GM12875 (cell line): ENCODE data around the gene AHNAK2.

Experiments used
- H3K4me3 ChIP-seq: one replicate; pipeline ENCODE4 v1.5.1; 2011; ENCODE audit warnings: low read depth, low read length, control low read depth
- TF ChIP-seq, protein P1 (sequence below): IDR thresholded peaks from 2 replicates; pipeline ENCODE4 v1.5.1; 2011; ENCODE audit warnings: low read depth, mild to moderate bottlenecking, control low read depth, inconsistent platforms, low read length, moderate library complexity, borderline replicate concordance; ENCODE audit not compliant: insufficient read depth

Gene AHNAK2

GRCh38 chr14:104937694-104938365 lies 40.3 kb downstream of the AHNAK2 start:
- H3K4me3 ChIP-seq, result no peak overlapping the region
- TF ChIP-seq, protein P1, sequence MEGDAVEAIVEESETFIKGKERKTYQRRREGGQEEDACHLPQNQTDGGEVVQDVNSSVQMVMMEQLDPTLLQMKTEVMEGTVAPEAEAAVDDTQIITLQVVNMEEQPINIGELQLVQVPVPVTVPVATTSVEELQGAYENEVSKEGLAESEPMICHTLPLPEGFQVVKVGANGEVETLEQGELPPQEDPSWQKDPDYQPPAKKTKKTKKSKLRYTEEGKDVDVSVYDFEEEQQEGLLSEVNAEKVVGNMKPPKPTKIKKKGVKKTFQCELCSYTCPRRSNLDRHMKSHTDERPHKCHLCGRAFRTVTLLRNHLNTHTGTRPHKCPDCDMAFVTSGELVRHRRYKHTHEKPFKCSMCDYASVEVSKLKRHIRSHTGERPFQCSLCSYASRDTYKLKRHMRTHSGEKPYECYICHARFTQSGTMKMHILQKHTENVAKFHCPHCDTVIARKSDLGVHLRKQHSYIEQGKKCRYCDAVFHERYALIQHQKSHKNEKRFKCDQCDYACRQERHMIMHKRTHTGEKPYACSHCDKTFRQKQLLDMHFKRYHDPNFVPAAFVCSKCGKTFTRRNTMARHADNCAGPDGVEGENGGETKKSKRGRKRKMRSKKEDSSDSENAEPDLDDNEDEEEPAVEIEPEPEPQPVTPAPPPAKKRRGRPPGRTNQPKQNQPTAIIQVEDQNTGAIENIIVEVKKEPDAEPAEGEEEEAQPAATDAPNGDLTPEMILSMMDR, result no peak

GRCh38 chr14:104937161-104937560 lies 41.0 kb downstream of the AHNAK2 start:
- TF ChIP-seq, protein P1, result no peak
- no peak overlapping the region for H3K4me3 ChIP-seq

DNA sequence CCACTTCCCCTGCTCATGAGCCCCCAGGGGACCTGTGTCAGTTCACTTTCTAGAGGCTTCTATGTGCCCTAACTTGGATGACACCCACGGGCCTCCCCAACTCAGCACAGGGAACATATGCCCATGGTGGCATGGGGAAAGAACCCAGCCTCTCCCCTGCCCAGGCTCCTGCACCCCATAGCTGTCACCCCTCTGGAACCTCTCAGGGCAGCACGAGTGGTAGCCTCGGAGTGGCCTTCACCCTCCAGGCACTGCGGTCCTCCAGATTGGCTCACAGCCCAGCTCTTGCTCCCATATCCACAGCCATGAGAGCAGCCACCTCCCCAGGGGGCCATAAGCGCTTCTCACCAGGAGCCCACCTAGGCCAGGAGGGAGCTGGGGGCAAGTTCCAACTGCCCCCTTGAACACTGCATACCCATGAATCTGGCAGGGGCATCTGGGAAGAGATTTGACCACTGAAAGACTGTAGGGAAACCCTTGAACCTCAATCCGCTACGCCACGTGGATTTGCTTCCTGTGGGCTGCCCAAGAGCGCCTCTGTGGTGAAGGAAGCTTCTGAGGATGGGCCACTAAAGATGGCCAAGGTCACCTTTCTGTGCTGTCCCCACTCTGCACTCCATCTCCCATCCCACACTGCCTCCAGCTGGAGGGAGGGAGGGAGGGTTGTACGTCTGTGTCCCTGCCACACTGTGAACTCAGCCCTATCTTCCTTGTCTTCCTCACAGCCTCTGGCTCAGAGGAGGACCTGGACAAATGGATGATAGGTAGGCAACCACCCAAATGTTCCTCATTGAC lies 41.6 kb downstream of the AHNAK2 start:
- TF ChIP-seq, protein P1, result no peak
- no peak overlapping the region for H3K4me3 ChIP-seq

GRCh38 chr14:104935955-104936354 lies 42.2 kb downstream of the AHNAK2 start:
- TF ChIP-seq, protein P1, result no peak
- no peak overlapping the region for H3K4me3 ChIP-seq

- TF ChIP-seq, protein P1, result no peak
- no peak overlapping the region for H3K4me3 ChIP-seq
Measured at GRCh38 chr14:104935026-104935650, 43.0 kb downstream of the AHNAK2 start.

DNA sequence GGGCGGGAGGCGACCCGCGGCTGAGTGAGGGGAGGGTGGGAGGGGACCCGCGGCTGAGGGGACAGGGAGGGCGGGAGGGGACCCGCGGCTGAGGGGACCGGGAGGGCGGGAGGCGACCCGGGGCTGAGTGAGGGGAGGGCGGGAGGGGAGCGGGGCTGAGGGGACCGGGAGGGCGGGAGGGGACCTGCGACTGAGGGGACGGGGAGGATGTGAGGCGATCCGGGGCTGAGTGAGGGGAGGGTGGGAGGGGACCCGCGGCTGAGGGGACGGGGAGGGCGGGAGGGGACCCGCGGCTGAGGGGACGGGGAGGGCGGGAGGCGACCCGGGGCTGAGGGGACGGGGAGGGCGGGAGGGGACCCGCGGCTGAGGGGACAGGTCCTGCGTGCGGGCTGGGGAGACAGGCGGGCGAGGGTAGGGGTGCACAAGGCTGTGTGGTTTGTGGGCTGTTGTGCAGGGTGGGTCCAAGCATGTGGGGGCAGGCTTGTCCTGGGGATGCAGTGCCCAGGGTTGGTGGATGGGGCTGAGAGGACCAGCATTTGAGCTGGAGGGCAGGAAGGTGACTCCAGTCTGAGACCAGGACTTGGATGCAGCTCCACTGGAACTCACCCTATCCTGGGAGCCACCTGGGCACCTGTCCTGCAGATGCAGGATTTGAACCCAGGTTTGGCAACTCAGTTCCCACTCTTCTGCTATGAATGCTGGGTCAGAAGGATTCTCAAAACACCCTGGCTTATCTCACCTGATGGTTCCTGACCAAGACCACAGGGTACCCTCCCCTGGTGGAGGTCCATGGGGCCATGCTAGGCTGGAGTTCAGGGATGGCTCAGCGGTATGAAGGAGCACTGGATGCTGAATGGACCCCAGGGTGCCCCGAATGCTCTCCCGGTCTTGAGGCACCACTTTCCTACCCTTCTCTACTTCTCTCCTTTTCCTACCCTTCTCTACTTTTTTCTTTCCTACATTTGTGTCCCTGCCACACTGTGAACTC lies 44.1 kb downstream of the AHNAK2 start:
- H3K4me3 ChIP-seq, result no peak overlapping the region

More for the DNA sequence above, 44.1 kb downstream of the AHNAK2 start:
- TF ChIP-seq, protein P1, result no peak
